ENCODE measurements around the gene SCFD2. TPM values are rescaled to one million over a fixed set of nuclear protein-coding genes. Genes with fewer than 3 reads are reported as not detected.

The SCFD2 gene
- polyA plus RNA-seq, 3 donors from 2014 or later = 13.0 to 22.8 (median 21.4) TPM

GRCh38 chr4:52933738-52934137 is 432.1 kb downstream of the SCFD2 start:
- no peak overlapping the region for H3K27ac Mint-ChIP-seq
- no peaks in the 10 kb centered on the region for H3K27me3 Mint-ChIP-seq (ENCODE audit: low read depth in 3 of 3)
- H3K4me1 Mint-ChIP-seq = peaks cover 9 to 15% of the 10 kb centered on the region in 2 donors
- no peak for DNase-seq
- no peaks in the 10 kb centered on the region for H3K9me3 Mint-ChIP-seq
- H3K36me3 Mint-ChIP-seq = peaks cover 0 to 22% (median 19%) of the 10 kb centered on the region in 3 donors
- no peak overlapping the region for H3K4me3 Mint-ChIP-seq

- Mint-ChIP-seq H3K36me3 (peaks cover 0 to 19% (median 19%) of the 10 kb centered on the region in 3 donors), H3K4me1 (peaks cover 9 to 15% of the 10 kb centered on the region in 2 donors), H3K9me3 (no peaks in the 10 kb centered on the region), H3K27me3 (ENCODE audit: low read depth in 3 of 3) (no peaks in the 10 kb centered on the region), H3K27ac (peak overlapping the region in 3 of 6 donors; percentile 38 to 45 (median 43)), H3K4me3 (no peak overlapping the region)
- DNase-seq = no peak
Measured at GRCh38 chr4:52932591-52933470, 433.0 kb downstream of the SCFD2 start.

- Mint-ChIP-seq H3K4me3 (no peak overlapping the region), H3K27ac (no peak overlapping the region), H3K9me3 (no peaks in the 10 kb centered on the region), H3K36me3 (peaks cover 0 to 11% (median 10%) of the 10 kb centered on the region in 3 donors), H3K27me3 (ENCODE audit: low read depth in 3 of 3) (peaks cover 0 to 2% (median 0%) of the 10 kb centered on the region in 3 donors), H3K4me1 (peaks cover 9 to 15% of the 10 kb centered on the region in 2 donors)
- no peak for DNase-seq
Measured at GRCh38 chr4:52931243-52931642, 434.6 kb downstream of the SCFD2 start.

GRCh38 chr4:52926196-52926974 is 439.5 kb downstream of the SCFD2 start:
- Mint-ChIP-seq H3K4me3 (no peak overlapping the region), H3K4me1 (no peaks in the 10 kb centered on the region), H3K36me3 (peaks cover 0 to 6% (median 0%) of the 10 kb centered on the region in 3 donors), H3K27me3 (ENCODE audit: low read depth in 3 of 3) (peaks cover 0 to 2% (median 0%) of the 10 kb centered on the region in 3 donors), H3K27ac (no peak overlapping the region), H3K9me3 (no peaks in the 10 kb centered on the region)
- DNase-seq = no peak

GRCh38 chr4:52925531-52925968 is 440.3 kb downstream of the SCFD2 start:
- Mint-ChIP-seq H3K27me3 (ENCODE audit: low read depth in 3 of 3) (peaks cover 0 to 2% (median 0%) of the 10 kb centered on the region in 3 donors), H3K4me1 (no peaks in the 10 kb centered on the region), H3K4me3 (no peak overlapping the region), H3K9me3 (no peaks in the 10 kb centered on the region), H3K27ac (no peak overlapping the region), H3K36me3 (peaks cover 0 to 5% (median 0%) of the 10 kb centered on the region in 3 donors)
- no peak for DNase-seq

GRCh38 chr4:52919461-52919860 is 446.4 kb downstream of the SCFD2 start:
- Mint-ChIP-seq H3K36me3 (peaks cover 4 to 11% (median 9%) of the 10 kb centered on the region in 3 donors), H3K9me3 (no peaks in the 10 kb centered on the region), H3K4me3 (no peak overlapping the region), H3K4me1 (no peaks in the 10 kb centered on the region), H3K27me3 (ENCODE audit: low read depth in 3 of 3) (peaks cover 0 to 2% (median 0%) of the 10 kb centered on the region in 3 donors), H3K27ac (no peak overlapping the region)
- DNase-seq = no peak

GRCh38 chr4:52917817-52918216 is 448.0 kb downstream of the SCFD2 start:
- DNase-seq = no peak

GRCh38 chr4:52915730-52916300 is 450.0 kb downstream of the SCFD2 start:
- DNase-seq = no peak
- no peaks in the 10 kb centered on the region for H3K9me3 Mint-ChIP-seq
- peaks cover 4 to 12% (median 11%) of the 10 kb centered on the region in 3 donors for H3K36me3 Mint-ChIP-seq
- H3K27me3 Mint-ChIP-seq (ENCODE audit: low read depth in 3 of 3) = peaks cover 0 to 2% (median 2%) of the 10 kb centered on the region in 3 donors
- no peak overlapping the region for H3K27ac Mint-ChIP-seq
- H3K4me3 Mint-ChIP-seq = no peak overlapping the region
- H3K4me1 Mint-ChIP-seq = peaks cover 3 to 5% of the 10 kb centered on the region in 2 donors

More at GRCh38 chr4:52917817-52918216, 448.0 kb downstream of the SCFD2 start:
- Mint-ChIP-seq H3K9me3 (no peaks in the 10 kb centered on the region), H3K4me1 (no peaks in the 10 kb centered on the region), H3K4me3 (no peak overlapping the region), H3K27me3 (ENCODE audit: low read depth in 3 of 3) (peaks cover 0 to 2% (median 2%) of the 10 kb centered on the region in 3 donors), H3K27ac (no peak overlapping the region), H3K36me3 (peaks cover 4 to 11% (median 9%) of the 10 kb centered on the region in 3 donors)

- Mint-ChIP-seq H3K36me3 (peaks cover 4 to 11% (median 10%) of the 10 kb centered on the region in 3 donors), H3K27ac (no peak overlapping the region), H3K9me3 (no peaks in the 10 kb centered on the region), H3K4me1 (peaks cover 3 to 5% of the 10 kb centered on the region in 2 donors), H3K27me3 (ENCODE audit: low read depth in 3 of 3) (peaks cover 0 to 2% (median 2%) of the 10 kb centered on the region in 3 donors), H3K4me3 (no peak overlapping the region)
- DNase-seq = no peak
Measured at GRCh38 chr4:52915191-52915590, 450.7 kb downstream of the SCFD2 start.

- Mint-ChIP-seq H3K9me3 (no peaks in the 10 kb centered on the region), H3K36me3 (peaks cover 0 to 6% (median 3%) of the 10 kb centered on the region in 3 donors), H3K4me1 (peaks cover 3 to 5% of the 10 kb centered on the region in 2 donors), H3K27me3 (ENCODE audit: low read depth in 3 of 3) (peaks cover 0 to 2% (median 0%) of the 10 kb centered on the region in 3 donors), H3K27ac (no peak overlapping the region), H3K4me3 (no peak overlapping the region)
- no peak for DNase-seq
Measured at GRCh38 chr4:52914051-52914605, 451.7 kb downstream of the SCFD2 start.

GRCh38 chr4:52912608-52913007 is 453.3 kb downstream of the SCFD2 start:
- Mint-ChIP-seq H3K36me3 (peaks cover 0 to 8% (median 7%) of the 10 kb centered on the region in 3 donors), H3K27ac (no peak overlapping the region), H3K9me3 (peaks cover 0 to 4% (median 0%) of the 10 kb centered on the region in 6 donors), H3K4me1 (peaks cover 3 to 5% of the 10 kb centered on the region in 2 donors), H3K4me3 (no peak overlapping the region), H3K27me3 (ENCODE audit: low read depth in 3 of 3) (peaks cover 0 to 2% (median 0%) of the 10 kb centered on the region in 3 donors)
- no peak for DNase-seq

- peak; percentile 35 to 49 (median 46) for DNase-seq
- Mint-ChIP-seq H3K27ac (no peak overlapping the region), H3K4me3 (no peak overlapping the region), H3K27me3 (ENCODE audit: low read depth in 3 of 3) (peaks cover 0 to 2% (median 0%) of the 10 kb centered on the region in 3 donors), H3K36me3 (peaks cover under 1 to 16% (median 9%) of the 10 kb centered on the region in 3 donors), H3K4me1 (peaks cover 3 to 5% of the 10 kb centered on the region in 2 donors), H3K9me3 (peaks cover 0 to 4% (median 0%) of the 10 kb centered on the region in 6 donors)
Measured at GRCh38 chr4:52911684-52912294, 454.1 kb downstream of the SCFD2 start.

- Mint-ChIP-seq H3K4me1 (peaks cover 3 to 5% of the 10 kb centered on the region in 2 donors), H3K27me3 (ENCODE audit: low read depth in 3 of 3) (peaks cover 0 to 2% (median 0%) of the 10 kb centered on the region in 3 donors), H3K27ac (no peak overlapping the region), H3K9me3 (peaks cover 0 to 4% (median 0%) of the 10 kb centered on the region in 6 donors), H3K4me3 (no peak overlapping the region), H3K36me3 (peaks cover 11 to 23% (median 20%) of the 10 kb centered on the region in 3 donors)
- DNase-seq = no peak
Measured at GRCh38 chr4:52910115-52910514, 455.7 kb downstream of the SCFD2 start.

Data from immature natural killer cell (primary cell).